GM12878 (cell line): Measurements from ENCODE around the gene ST3GAL5. TPM values are rescaled to one million over a fixed set of nuclear protein-coding genes. Genes with fewer than 3 reads are reported as not detected.

Experiments
- ATAC-seq: fragments of 200-7000 bp; cut with Tn5 transposase; 3 replicates; pipeline ENCODE4 v1.9.1; 2020; ENCODE audit warnings: mild to moderate bottlenecking, moderate library complexity
- BruUV-seq: library from RNA; stranded (reverse); fragments of 400-500 nt; replicated peaks from 2 replicates; lab custom pipeline; 2021; lab: Mats Ljungman, UMichigan
- CTCF ChIA-PET: fragments of 300-600 bp; sonication (Branson Sonifier 250); formaldehyde crosslinking; extraction: SDS; loops from one replicate; lab custom pipeline; 2021; ENCODE audit warnings: inconsistent platforms; lab: Yijun Ruan, JAX
- POLR2A ChIA-PET: fragments of 350-600 bp; formaldehyde crosslinking; extraction: SDS; loops from one replicate; lab custom pipeline; 2021; ENCODE audit warnings: inconsistent platforms; lab: Charles Lee
- RAD21 ChIA-PET: fragments of 300-600 bp; sonication (Branson Sonifier 250); formaldehyde crosslinking; loops from one replicate; lab custom pipeline; 2023; ENCODE audit warnings: antibody characterized with exemption; ENCODE audit not compliant: unreplicated experiment; lab: Charles Lee
- SMC1A ChIA-PET: fragments of 300-600 bp; sonication (Branson Sonifier 250); formaldehyde crosslinking; loops from one replicate; lab custom pipeline; 2023; ENCODE audit not compliant: unreplicated experiment, uncharacterized antibody; lab: Charles Lee
- DNase-seq: peaks from one replicate; pipeline ENCODE4 v3.0.0-alpha.2; 2011; ENCODE audit warnings: low read depth, low spot score
- FAIRE-seq: peaks from 3 replicates; lab custom pipeline; 2011; peaks lifted over from hg19 to GRCh38; lab: Jason Lieb, UNC
- H2AFZ ChIP-seq: 2 replicates; pipeline ENCODE4 v1.6.0; 2011; ENCODE audit warnings: low read depth, low read length, control low read depth; ENCODE audit not compliant: control insufficient read depth
- H3K27ac ChIP-seq: 2 replicates; pipeline ENCODE4 v1.5.1; 2011; ENCODE audit warnings: control low read depth; ENCODE audit not compliant: control insufficient read depth, insufficient read depth
- H3K27me3 ChIP-seq, 2 experiments: replicated peaks in 1 of 2; 2 replicates each; pipeline versions ENCODE4 v1.6.0 to v1.6.1; 2011; ENCODE audit warnings: low read length in 1 of 2; ENCODE audit not compliant: control insufficient read depth in 2 of 2, insufficient read depth in 2 of 2
- H3K36me3 ChIP-seq, 2 experiments: 2 replicates each; pipeline ENCODE4 v1.5.1; 2011; ENCODE audit warnings: low read length in 1 of 2; ENCODE audit not compliant: control insufficient read depth in 2 of 2, insufficient read depth in 2 of 2
- H3K4me1 ChIP-seq: 2 replicates; pipeline ENCODE4 v1.6.1; 2011; ENCODE audit warnings: mild to moderate bottlenecking, low read length, moderate library complexity, mixed read lengths; ENCODE audit not compliant: control insufficient read depth, insufficient read depth
- H3K4me2 ChIP-seq: 2 replicates; pipeline ENCODE4 v1.6.0; 2011; ENCODE audit warnings: control low read depth; ENCODE audit not compliant: control insufficient read depth, insufficient read depth
- H3K4me3 ChIP-seq: fragments of 200-600 bp; sonication (generic); 2 replicates; pipeline ENCODE4 v1.5.1; 2016
- H3K79me2 ChIP-seq: 2 replicates; pipeline ENCODE4 v1.6.0; 2011; ENCODE audit warnings: low read length; ENCODE audit not compliant: control insufficient read depth, insufficient read depth
- H3K9ac ChIP-seq: 2 replicates; pipeline ENCODE4 v1.8.0; 2011; ENCODE audit warnings: low read length, control low read depth, mixed read lengths; ENCODE audit not compliant: control insufficient read depth, insufficient read depth
- H3K9me3 ChIP-seq: replicated peaks from 3 replicates; pipeline ENCODE4 v1.5.1; 2011; ENCODE audit warnings: mild to moderate bottlenecking, low read length; ENCODE audit not compliant: control insufficient read depth, insufficient read depth
- H4K20me1 ChIP-seq: 2 replicates; pipeline ENCODE4 v1.6.0; 2011; ENCODE audit not compliant: control insufficient read depth, insufficient read depth
- CBFB ChIP-seq: IDR thresholded peaks from 2 replicates; pipeline ENCODE4 v1.6.1; 2016; ENCODE audit warnings: antibody characterized with exemption, low read depth
- CUX1 ChIP-seq: IDR thresholded peaks from 2 replicates; pipeline ENCODE4 v1.6.1; 2012; ENCODE audit warnings: improper control_type of control experiment, low read depth, low read length; ENCODE audit not compliant: insufficient replicate concordance
- DPF2 ChIP-seq: fragments of 450-650 bp; IDR thresholded peaks from 2 replicates; pipeline ENCODE4 v1.6.1; 2017; ENCODE audit warnings: mild to moderate bottlenecking
- FOXM1 ChIP-seq: IDR thresholded peaks from 2 replicates; pipeline ENCODE4 v1.6.1; 2012; ENCODE audit warnings: low read depth, mild to moderate bottlenecking, inconsistent platforms, low read length, moderate library complexity
- SIX5 ChIP-seq: IDR thresholded peaks from 2 replicates; pipeline ENCODE4 v1.6.1; 2011; ENCODE audit warnings: mild to moderate bottlenecking, low read depth, low read length, moderate library complexity; ENCODE audit not compliant: severe bottlenecking
- STAT1 ChIP-seq: fragments of 450-650 bp; conservative IDR thresholded peaks from 2 replicates; pipeline ENCODE4 v1.6.1; 2014; ENCODE audit warnings: antibody characterized with exemption, mild to moderate bottlenecking
- SUPT20H ChIP-seq: IDR thresholded peaks from 2 replicates; pipeline ENCODE4 v1.6.1; 2011; ENCODE audit warnings: low read depth, mild to moderate bottlenecking, low read length, moderate library complexity, borderline replicate concordance; ENCODE audit not compliant: control insufficient read depth
- USF2 ChIP-seq: IDR thresholded peaks from 2 replicates; pipeline ENCODE4 v1.6.1; 2011; ENCODE audit warnings: low read depth, low read length, improper control_type of control experiment, borderline replicate concordance
- WGBS: methylation state at CpG from one replicate; pipeline ENCODE4 v1.1.6; 2016; ENCODE audit warnings: low lambda C conversion rate; ENCODE audit not compliant: insufficient replicate concordance, insufficient coverage; ENCODE audit errors: missing lambda C conversion rate; 5-methylcytosine and 5-hydroxymethylcytosine counted together
- in situ Hi-C: fragments of 300-500 bp; cut with MboI; formaldehyde crosslinking; loops from 9 replicates; pipeline ENCODE4 v1.14.3; 2018; ENCODE audit warnings: mixed read lengths
- intact Hi-C: fragments of 100-400 bp; cut with micrococcal nuclease; formaldehyde crosslinking; loops from one replicate; pipeline ENCODE4 v1.14.2; 2022; ENCODE audit not compliant: unreplicated experiment
- polyA plus RNA-seq, 11 experiments: library from polyadenylated mRNA; depleted of rRNA in 4 of 11; unstranded in 6 of 11; stranded (reverse) in 5 of 11; fragments of >200 nt; fragmentation: Nextera tagmentation in 4 of 11; fragmentation: Illumina TruSeq in 1 of 11; extraction: Ambion mirVana in 4 of 11; extraction: Trizol in 1 of 11; gene quantifications; 1 replicate in 1 of 11; 2 replicates in 10 of 11; pipeline versions ENCODE4 v1.2.1 to v1.2.3, GENCODE V29; 2011 to 2016; ENCODE audit warnings: inconsistent platforms in 2 of 11, missing spikeins in 2 of 11, low read depth in 1 of 11
- total RNA-seq, 4 experiments: library from RNA; depleted of rRNA in 3 of 4; stranded (reverse); fragments of >200 nt in 3 of 4; fragmentation: Illumina TruSeq in 1 of 4; extraction: Trizol in 1 of 4; gene quantifications; 2 replicates each; pipeline versions ENCODE4 v1.2.1 to v1.2.3, GENCODE V29; 2013 to 2021

Gene ST3GAL5
- total and polyA plus RNA-seq, 10 of the 15 experiments (the other 5 are each of a cell fraction or from before 2014, with no cell fraction given), result 5.2 to 60.9 (median 10.2) TPM

GRCh38 chr2:85797263-85797660, 91.5 kb downstream of the ST3GAL5 start (continued):
- TF ChIP-seq USF2 (no peak), SUPT20H (no peak)

GRCh38 chr2:85796341-85797262, 92.2 kb downstream of the ST3GAL5 start:
- Histone ChIP-seq H3K4me2 (no peak overlapping the region), H3K4me1 (no peaks in the 10 kb centered on the region), H3K36me3 (no peaks in the 10 kb centered on the region), H2AFZ (no peak overlapping the region), H3K27me3 (peaks cover 2 to 8% of the 10 kb centered on the region in 2 experiments; a peak in 2 of 4 replicates), H3K4me3 (no peak overlapping the region), H3K9ac (no peak overlapping the region), H3K79me2 (no peaks in the 10 kb centered on the region), H3K27ac (no peak overlapping the region), H4K20me1 (no peaks in the 10 kb centered on the region), H3K9me3 (no peaks in the 10 kb centered on the region; the same call in 2 of the 3 replicates)
- intact Hi-C loops, result no loop called here
- 39% methylated on average over 22 of the region's 22 CpGs for WGBS
- in situ Hi-C loops, result no loop called here
- CTCF ChIA-PET, result interaction anchor here (1.5 kb wide), 1 partner anchor 47 kb away, joined by 4 read pairs; no protein-coding TSS in a partner anchor
- FAIRE-seq (no peak), ATAC-seq (no peak), DNase-seq (no peak)
- SMC1A ChIA-PET, result no interaction called here
- no peak for TF ChIP-seq DPF2
- no peak for TF ChIP-seq FOXM1
- no peak for TF ChIP-seq STAT1
- no peak for TF ChIP-seq CUX1
- no peak for TF ChIP-seq SIX5
- no peak for TF ChIP-seq CBFB
- RAD21 ChIA-PET, result interaction anchor here (1.8 kb wide), 1 partner anchor 68 kb away, joined by 7 read pairs; no protein-coding TSS in a partner anchor
- POLR2A ChIA-PET, result no interaction called here
- BruUV-seq, result no TSS peak
